Hair follicular keratinocyte (primary cell): ENCODE measurements around the gene VEGFD. TPM values are rescaled to one million over a fixed set of nuclear protein-coding genes. Genes with fewer than 3 reads are reported as not detected.

ENCODE experiments used
- total RNA-seq: library from RNA; depleted of rRNA; stranded (reverse); fragments of >200 nt; gene quantifications from 2 replicates; pipeline ENCODE4 v1.2.3, GENCODE V29; 2015

VEGFD gene, protein sequence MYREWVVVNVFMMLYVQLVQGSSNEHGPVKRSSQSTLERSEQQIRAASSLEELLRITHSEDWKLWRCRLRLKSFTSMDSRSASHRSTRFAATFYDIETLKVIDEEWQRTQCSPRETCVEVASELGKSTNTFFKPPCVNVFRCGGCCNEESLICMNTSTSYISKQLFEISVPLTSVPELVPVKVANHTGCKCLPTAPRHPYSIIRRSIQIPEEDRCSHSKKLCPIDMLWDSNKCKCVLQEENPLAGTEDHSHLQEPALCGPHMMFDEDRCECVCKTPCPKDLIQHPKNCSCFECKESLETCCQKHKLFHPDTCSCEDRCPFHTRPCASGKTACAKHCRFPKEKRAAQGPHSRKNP
- not detected in 2 replicates for total RNA-seq

DNA sequence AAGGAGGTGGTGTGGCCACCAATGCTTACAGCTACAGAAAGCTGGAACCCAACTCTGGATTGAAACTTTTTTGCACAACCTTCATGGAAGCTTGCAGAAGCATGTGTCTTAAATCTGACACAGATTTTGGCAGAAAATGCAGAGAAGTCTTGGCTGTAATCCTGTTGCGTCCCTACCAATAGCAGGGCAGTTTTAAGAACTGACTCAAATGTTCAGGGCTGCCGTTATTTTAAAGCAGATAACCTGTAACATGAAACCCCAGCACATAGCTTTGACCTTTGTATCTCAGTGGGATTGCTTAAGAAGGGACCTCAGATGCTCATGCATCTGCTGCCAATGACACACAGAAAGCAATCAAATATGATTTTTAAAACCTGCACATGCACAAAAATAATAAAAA is at the start of gene VEGFD:
Gene VEGFD (minus strand): TSS at position 110 of the 400 bp plus-strand sequence. CDS start 467 bp downstream, outside the sequence.

DNA sequence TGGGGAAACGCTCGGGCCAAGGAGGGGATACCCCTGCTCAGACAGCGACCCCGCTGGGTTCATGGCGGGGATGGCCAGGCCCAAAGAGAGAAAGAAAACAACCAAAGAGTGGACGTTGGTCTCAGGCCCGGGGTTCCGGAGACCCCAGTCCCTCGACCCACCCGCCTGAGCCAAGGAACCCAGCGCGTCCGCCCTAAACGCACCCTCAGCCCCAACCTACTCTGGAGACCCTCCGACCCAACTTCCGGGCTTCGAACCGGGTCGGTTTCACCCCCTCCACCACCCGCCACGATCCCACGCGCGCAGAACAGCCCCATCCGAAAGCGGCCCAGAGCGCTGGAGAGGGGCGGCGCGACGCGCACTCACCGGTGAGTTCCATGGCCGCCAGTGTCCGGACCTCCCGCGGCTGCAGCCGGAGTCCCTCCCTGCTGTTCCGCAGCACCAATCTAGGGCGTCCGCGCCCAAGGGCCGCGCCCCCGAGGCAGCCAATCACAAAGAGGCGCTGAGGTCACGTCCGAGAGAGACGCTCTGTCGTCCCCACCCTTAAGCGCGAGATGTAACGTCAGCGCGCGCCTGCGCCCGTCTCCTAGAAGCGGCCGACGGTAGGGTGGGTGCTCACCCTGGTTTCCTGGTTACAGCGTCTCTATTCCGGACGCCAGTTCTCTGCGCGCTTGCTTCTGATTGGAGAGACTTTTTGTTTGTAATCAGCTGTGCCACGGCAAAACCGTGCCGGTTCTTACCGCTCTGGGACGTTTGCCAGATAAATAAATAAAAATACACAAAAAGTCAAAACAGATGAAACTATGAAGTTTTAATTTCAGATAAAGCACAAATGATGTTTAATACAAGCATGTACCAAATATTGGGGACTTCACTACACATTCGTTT is 48.8 kb downstream of the VEGFD start, which contains the start of gene PIGA:
Gene PIGA (minus strand): TSS at position 389 of the 888 bp plus-strand sequence. CDS start 3,593 bp downstream, outside the sequence.

DNA sequence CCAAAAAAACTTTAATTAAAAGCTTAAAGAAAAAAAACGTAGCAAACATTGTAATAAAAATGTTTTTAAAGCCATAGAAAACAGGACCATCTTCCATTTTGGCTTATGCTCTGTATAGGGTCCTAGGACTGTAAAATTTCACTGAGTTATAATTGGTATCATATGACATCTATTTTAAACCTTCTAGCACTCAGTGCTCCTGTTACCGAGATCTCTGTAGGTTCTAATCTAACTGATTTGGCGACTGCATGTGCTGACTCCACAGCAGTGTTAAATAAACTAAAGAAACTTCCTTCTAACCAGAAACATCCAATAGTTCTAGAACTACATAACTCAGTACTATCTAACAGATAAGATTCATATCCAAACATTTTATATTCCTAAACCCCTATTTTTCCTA is 68.7 kb downstream of the VEGFD start, which contains the start of gene ASB11:
Gene ASB11 (minus strand): TSS at position 132 of the 400 bp plus-strand sequence. CDS start 35 bp downstream, at position 97.

Other genes with a start within 250 kb of the VEGFD start
- gene ASB9, start 114.3 kb downstream of the VEGFD start, total RNA-seq = 0.91 and 2.7 TPM in 2 replicates
- not detected in 2 replicates for gene ASB11, start 68.8 kb downstream of the VEGFD start, total RNA-seq
- 9.1 and 11.4 TPM in 2 replicates for gene PIGA, start 48.9 kb downstream of the VEGFD start, total RNA-seq
- 17.6 and 22.6 TPM in 2 replicates for gene PIR, start 108.9 kb upstream of the VEGFD start, total RNA-seq
- not detected in 2 replicates for gene BMX, start 116.4 kb upstream of the VEGFD start, total RNA-seq
- not detected in 2 replicates for gene ACE2, start 216.5 kb upstream of the VEGFD start, total RNA-seq